ENCODE results near the gene DOCK8. TPM values are rescaled to one million over a fixed set of nuclear protein-coding genes. Genes with fewer than 3 reads are reported as not detected.

Gene DOCK8
- total and polyA plus RNA-seq, 10 donors = 34.3 to 275 (median 184) TPM

DNA sequence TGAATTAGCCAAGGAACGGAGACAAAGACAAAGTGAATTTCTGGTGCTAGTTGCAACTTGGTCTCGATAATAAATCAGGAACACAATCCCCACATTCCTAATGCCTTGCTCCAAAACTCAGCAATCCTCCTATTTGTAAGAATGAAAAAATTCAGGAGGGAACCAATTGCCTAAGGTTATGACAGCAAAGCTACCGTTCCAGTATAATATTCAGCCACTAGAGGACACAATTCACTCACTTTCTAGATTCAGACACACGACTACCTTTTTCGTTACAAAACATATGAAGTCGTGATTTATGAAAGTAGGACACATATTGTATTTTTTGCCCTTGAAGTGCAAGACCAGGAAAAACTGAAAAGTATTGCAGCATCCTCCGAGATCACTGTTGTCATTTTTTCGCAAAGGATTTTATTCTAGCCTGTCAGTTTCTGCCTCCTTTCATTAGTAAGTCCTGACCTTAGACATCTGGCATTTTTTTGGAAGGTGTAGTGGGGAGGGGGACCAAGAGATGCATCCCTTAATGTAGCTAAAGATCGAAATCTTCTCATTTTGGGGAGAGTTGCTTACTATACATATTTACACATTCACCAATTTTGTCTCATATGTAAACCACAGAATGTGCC, 133.1 kb downstream of the DOCK8 start:
- Histone ChIP-seq H3K27me3 (replicated peaks in 1 of 7) (no peaks in the 10 kb centered on the region), H3K9me3 (no peaks in the 10 kb centered on the region), H3K4me3 (no peak overlapping the region), H3K4me1 (peaks cover 0 to 41% (median 4%) of the 10 kb centered on the region in 6 donors), H3K36me3 (peaks cover 0 to 100% (median 81%) of the 10 kb centered on the region in 6 donors), H3K27ac (no peak overlapping the region)
- WGBS, 5 donors = 53 to 67% (median 61%) methylated on average over 9 of the region's 9 CpGs
- no peak for DNase-seq
- intact Hi-C loops (cut with DNase I; ENCODE audit: low total_unique reads) = no loop called here
- TF ChIP-seq, protein P1, sequence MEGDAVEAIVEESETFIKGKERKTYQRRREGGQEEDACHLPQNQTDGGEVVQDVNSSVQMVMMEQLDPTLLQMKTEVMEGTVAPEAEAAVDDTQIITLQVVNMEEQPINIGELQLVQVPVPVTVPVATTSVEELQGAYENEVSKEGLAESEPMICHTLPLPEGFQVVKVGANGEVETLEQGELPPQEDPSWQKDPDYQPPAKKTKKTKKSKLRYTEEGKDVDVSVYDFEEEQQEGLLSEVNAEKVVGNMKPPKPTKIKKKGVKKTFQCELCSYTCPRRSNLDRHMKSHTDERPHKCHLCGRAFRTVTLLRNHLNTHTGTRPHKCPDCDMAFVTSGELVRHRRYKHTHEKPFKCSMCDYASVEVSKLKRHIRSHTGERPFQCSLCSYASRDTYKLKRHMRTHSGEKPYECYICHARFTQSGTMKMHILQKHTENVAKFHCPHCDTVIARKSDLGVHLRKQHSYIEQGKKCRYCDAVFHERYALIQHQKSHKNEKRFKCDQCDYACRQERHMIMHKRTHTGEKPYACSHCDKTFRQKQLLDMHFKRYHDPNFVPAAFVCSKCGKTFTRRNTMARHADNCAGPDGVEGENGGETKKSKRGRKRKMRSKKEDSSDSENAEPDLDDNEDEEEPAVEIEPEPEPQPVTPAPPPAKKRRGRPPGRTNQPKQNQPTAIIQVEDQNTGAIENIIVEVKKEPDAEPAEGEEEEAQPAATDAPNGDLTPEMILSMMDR (IDR thresholded peaks at IDR 0.05 in 8 of 11, conservative IDR thresholded peaks at IDR 0.05 in 3 of 11) = peak in 3 of 11 experiments; percentile 8 to 19 (median 13)
- no peak for TF ChIP-seq POLR2AphosphoS5 (IDR thresholded peaks at IDR 0.05)

DNA sequence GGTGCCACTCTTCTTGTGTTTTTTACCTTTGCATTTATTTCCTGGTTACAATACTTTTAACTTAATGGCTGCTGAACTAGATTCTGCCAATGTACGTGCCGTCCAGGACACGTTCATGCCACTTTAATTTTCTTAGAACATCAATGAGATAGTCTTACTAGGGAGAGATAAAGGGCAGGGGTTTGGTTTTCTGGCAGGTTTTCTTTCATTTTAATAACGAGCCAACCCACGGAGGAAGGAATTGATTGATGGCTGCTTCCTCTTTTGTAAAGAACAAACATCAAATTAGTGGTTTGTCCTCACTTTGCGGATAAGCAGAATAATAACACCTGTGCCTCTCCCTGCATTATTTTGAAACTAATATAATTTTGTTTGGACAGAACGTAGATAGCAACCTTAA, 135.7 kb downstream of the DOCK8 start:
- Histone ChIP-seq H3K9me3 (no peaks in the 10 kb centered on the region), H3K4me1 (peaks cover 0 to 45% (median 4%) of the 10 kb centered on the region in 6 donors), H3K4me3 (no peak overlapping the region), H3K27ac (peak overlapping the region in 3 of 8 donors; percentile 2 to 15 (median 11)), H3K36me3 (peaks cover 0 to 100% (median 62%) of the 10 kb centered on the region in 6 donors), H3K27me3 (replicated peaks in 1 of 7) (no peaks in the 10 kb centered on the region)
- intact Hi-C loops (cut with DNase I; ENCODE audit: low total_unique reads) = no loop called here
- DNase-seq = no peak
- 36 to 49% (median 39%) methylated on average over 7 of the region's 7 CpGs for WGBS, 5 donors
- TF ChIP-seq POLR2A (IDR thresholded peaks at IDR 0.05) = no peak
- TF ChIP-seq, protein P1 (IDR thresholded peaks at IDR 0.05 in 8 of 11, conservative IDR thresholded peaks at IDR 0.05 in 3 of 11) = no peak
- TF ChIP-seq POLR2AphosphoS5 (IDR thresholded peaks at IDR 0.05) = no peak

DNA sequence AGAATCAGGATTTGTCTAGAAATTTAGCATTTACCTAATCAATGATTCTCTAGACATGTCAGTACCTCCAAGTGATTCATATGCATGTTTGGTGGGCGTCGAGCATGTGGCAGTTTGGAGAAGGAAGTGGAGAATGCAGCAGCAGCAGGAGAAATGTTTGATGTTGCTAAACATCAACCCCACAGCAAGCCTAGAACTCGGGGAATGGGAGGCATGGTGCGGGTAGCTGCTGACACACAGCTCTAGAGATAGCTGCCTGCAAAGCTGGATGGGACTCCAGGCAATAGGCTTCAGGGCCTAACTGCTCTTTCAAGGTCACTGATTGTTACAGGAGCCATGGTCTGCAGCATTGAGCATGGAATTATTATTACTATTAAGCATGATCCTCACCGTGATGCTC, 137.3 kb downstream of the DOCK8 start:
- H3K9me3 ChIP-seq = no peaks in the 10 kb centered on the region
- peak overlapping the region in 1 of 8 donors; percentile 15 for H3K27ac ChIP-seq
- H3K4me3 ChIP-seq = no peak overlapping the region
- H3K4me1 ChIP-seq = peaks cover 0 to 52% (median 5%) of the 10 kb centered on the region in 6 donors
- peaks cover 0 to 100% (median 57%) of the 10 kb centered on the region in 6 donors for H3K36me3 ChIP-seq
- no peak for DNase-seq
- intact Hi-C loops (cut with DNase I; ENCODE audit: low total_unique reads) = no loop called here
- H3K27me3 ChIP-seq (replicated peaks in 1 of 7) = no peaks in the 10 kb centered on the region
- TF ChIP-seq POLR2AphosphoS5 (IDR thresholded peaks at IDR 0.05) (no peak), POLR2A (IDR thresholded peaks at IDR 0.05) (no peak)
- TF ChIP-seq, protein P1 (IDR thresholded peaks at IDR 0.05 in 8 of 11, conservative IDR thresholded peaks at IDR 0.05 in 3 of 11) = no peak
- 59 to 89% (median 75%) methylated on average over 5 of the region's 5 CpGs for WGBS, 5 donors

DNA sequence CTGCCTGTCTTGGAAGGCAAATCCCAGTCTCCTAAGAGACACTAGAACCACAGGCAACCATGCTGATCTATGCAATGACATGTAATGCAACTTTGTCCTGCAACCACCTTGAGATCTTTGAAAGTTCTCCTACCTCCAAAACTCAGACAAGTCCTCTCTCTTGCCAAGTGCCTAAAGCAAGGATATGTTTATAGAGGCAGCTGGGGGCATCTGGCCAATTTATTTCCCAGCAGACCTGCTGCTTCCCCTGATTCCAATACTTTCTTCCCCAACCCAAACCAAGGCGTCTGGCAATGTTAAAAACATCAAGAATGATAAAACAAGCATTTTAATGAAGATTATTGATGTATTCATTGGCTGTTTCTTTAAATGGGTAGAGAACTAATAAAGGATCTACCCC, 138.4 kb downstream of the DOCK8 start:
- no peak for DNase-seq
- peaks cover 0 to 99% (median 58%) of the 10 kb centered on the region in 6 donors for H3K36me3 ChIP-seq
- intact Hi-C loops (cut with DNase I; ENCODE audit: low total_unique reads) = no loop called here
- H3K4me1 ChIP-seq = peaks cover 0 to 54% (median 7%) of the 10 kb centered on the region in 6 donors
- no peaks in the 10 kb centered on the region for H3K27me3 ChIP-seq (replicated peaks in 1 of 7)
- no peak overlapping the region for H3K4me3 ChIP-seq
- WGBS, 5 donors = 75 to 97% (median 87%) methylated on average over 1 of the region's 1 CpG
- TF ChIP-seq POLR2A (IDR thresholded peaks at IDR 0.05) (no peak), POLR2AphosphoS5 (IDR thresholded peaks at IDR 0.05) (no peak)
- TF ChIP-seq, protein P1 (IDR thresholded peaks at IDR 0.05 in 8 of 11, conservative IDR thresholded peaks at IDR 0.05 in 3 of 11) = no peak
- no peaks in the 10 kb centered on the region for H3K9me3 ChIP-seq
- peak overlapping the region in 1 of 8 donors; percentile 8 for H3K27ac ChIP-seq
